H9 (cell line): ENCODE data around the gene ANGEL2. TPM values are rescaled to one million over a fixed set of nuclear protein-coding genes. Genes with fewer than 3 reads are reported as not detected.

ENCODE experiments used
- DNase-seq: peaks from one replicate; pipeline ENCODE4 v3.0.0-alpha.2; 2017
- H2AFZ ChIP-seq: one replicate; pipeline ENCODE4 v1.6.1; 2013; ENCODE audit warnings: mild to moderate bottlenecking, low read length, control low read depth, moderate library complexity
- H2AK5ac ChIP-seq: 2 replicates; pipeline ENCODE4 v1.6.1; 2013; ENCODE audit warnings: low read length, control low read depth, mixed read lengths; ENCODE audit not compliant: insufficient read length
- H2BK120ac ChIP-seq: one replicate; pipeline ENCODE4 v1.6.1; 2013; ENCODE audit warnings: low read depth, mild to moderate bottlenecking, low read length, control low read depth, inconsistent platforms; ENCODE audit not compliant: poor library complexity, severe bottlenecking
- H2BK12ac ChIP-seq: 2 replicates; pipeline ENCODE4 v1.6.1; 2013; ENCODE audit warnings: low read length, control low read depth, mixed read lengths, low read depth; ENCODE audit not compliant: insufficient read length
- H2BK15ac ChIP-seq: 2 replicates; pipeline ENCODE4 v1.6.1; 2013; ENCODE audit warnings: low read depth, low read length, control low read depth
- H2BK20ac ChIP-seq: one replicate; pipeline ENCODE4 v1.6.1; 2013; ENCODE audit warnings: low read depth, mild to moderate bottlenecking, low read length, control low read depth, inconsistent platforms; ENCODE audit not compliant: poor library complexity, severe bottlenecking
- H2BK5ac ChIP-seq: 2 replicates; pipeline ENCODE4 v1.6.1; 2013; ENCODE audit warnings: low read length, control low read depth, mixed read lengths; ENCODE audit not compliant: insufficient read length
- H3K14ac ChIP-seq: 2 replicates; pipeline ENCODE4 v1.6.1; 2013; ENCODE audit warnings: low read length, control low read depth; ENCODE audit not compliant: insufficient read depth
- H3K18ac ChIP-seq: 2 replicates; pipeline ENCODE4 v1.6.1; 2013; ENCODE audit warnings: low read depth, mild to moderate bottlenecking, mixed read lengths, low read length, control low read depth; ENCODE audit not compliant: insufficient read length
- H3K23ac ChIP-seq: 2 replicates; pipeline ENCODE4 v1.6.1; 2013; ENCODE audit warnings: low read length, control low read depth, mixed read lengths, low read depth; ENCODE audit not compliant: insufficient read length
- H3K23me2 ChIP-seq: 2 replicates; pipeline ENCODE4 v1.6.1; 2013; ENCODE audit warnings: low read depth, mild to moderate bottlenecking, mixed read lengths, low read length, control low read depth; ENCODE audit not compliant: insufficient read length, poor library complexity, severe bottlenecking
- H3K27ac ChIP-seq: 2 replicates; pipeline ENCODE4 v1.5.1; 2013; ENCODE audit warnings: low read length, control low read depth, mixed read lengths, low read depth; ENCODE audit not compliant: insufficient read length
- H3K27me3 ChIP-seq: 2 replicates; pipeline ENCODE4 v1.6.1; 2013; ENCODE audit warnings: low read length, control low read depth, inconsistent platforms; ENCODE audit not compliant: insufficient read depth
- H3K4ac ChIP-seq: 2 replicates; pipeline ENCODE4 v1.6.1; 2013; ENCODE audit warnings: low read depth, mild to moderate bottlenecking, control low read depth, inconsistent platforms, low read length, moderate library complexity
- H3K4me1 ChIP-seq: 2 replicates; pipeline ENCODE4 v1.6.1; 2013; ENCODE audit warnings: low read length, control low read depth, inconsistent platforms; ENCODE audit not compliant: insufficient read depth
- H3K4me2 ChIP-seq: 2 replicates; pipeline ENCODE4 v1.6.1; 2013; ENCODE audit warnings: low read length, control low read depth, mixed read lengths; ENCODE audit not compliant: insufficient read length, insufficient read depth
- H3K56ac ChIP-seq: 2 replicates; pipeline ENCODE4 v1.6.1; 2013; ENCODE audit warnings: low read depth, mild to moderate bottlenecking, mixed read lengths, low read length, control low read depth; ENCODE audit not compliant: insufficient read length
- H3K79me1 ChIP-seq: 2 replicates; pipeline ENCODE4 v1.6.1; 2013; ENCODE audit warnings: low read depth, mild to moderate bottlenecking, moderate library complexity, low read length, control low read depth, inconsistent platforms; ENCODE audit not compliant: insufficient read depth, poor library complexity, severe bottlenecking
- H3K79me2 ChIP-seq: 2 replicates; pipeline ENCODE4 v1.6.1; 2013; ENCODE audit warnings: low read length, control low read depth, inconsistent platforms; ENCODE audit not compliant: insufficient read depth
- H3K9ac ChIP-seq: 2 replicates; pipeline ENCODE4 v1.6.1; 2013; ENCODE audit warnings: low read length, control low read depth, mixed read lengths; ENCODE audit not compliant: insufficient read length; ENCODE audit errors: extremely low read depth
- H3K9me3 ChIP-seq: one replicate; pipeline ENCODE4 v1.6.1; 2013; ENCODE audit warnings: low read depth, low read length, inconsistent platforms; ENCODE audit not compliant: control insufficient read depth
- H3T11ph ChIP-seq: one replicate; pipeline ENCODE4 v1.6.1; 2013; ENCODE audit warnings: mild to moderate bottlenecking, low read length, control low read depth, inconsistent platforms
- H4K20me1 ChIP-seq: one replicate; pipeline ENCODE4 v1.6.1; 2013; ENCODE audit not compliant: control insufficient read depth, insufficient read length, insufficient read depth
- H4K5ac ChIP-seq: 2 replicates; pipeline ENCODE4 v1.6.1; 2013; ENCODE audit warnings: low read depth, mild to moderate bottlenecking, mixed read lengths, low read length, control low read depth; ENCODE audit not compliant: insufficient read length
- H4K8ac ChIP-seq: replicated peaks from 2 replicates; pipeline ENCODE4 v1.6.1; 2013; ENCODE audit warnings: low read length, control low read depth, mixed read lengths, low read depth; ENCODE audit not compliant: insufficient read length
- H4K91ac ChIP-seq: 2 replicates; pipeline ENCODE4 v1.6.1; 2013; ENCODE audit warnings: low read depth, mild to moderate bottlenecking, moderate library complexity, mixed read lengths, low read length, control low read depth; ENCODE audit not compliant: insufficient read length
- H3K27ac Mint-ChIP-seq, 3 experiments: 2 replicates in 2 of 3; 3 replicates in 1 of 3; pipeline ENCODE4 v1.8.0; 2020 to 2021; ENCODE audit warnings: mixed read lengths in 3 of 3, mild to moderate bottlenecking in 1 of 3, moderate library complexity in 1 of 3
- H3K27me3 Mint-ChIP-seq: 2 replicates; pipeline ENCODE4 v1.8.0; 2021; ENCODE audit warnings: low read depth, mild to moderate bottlenecking, moderate library complexity, mixed read lengths
- H3K36me3 Mint-ChIP-seq, 3 experiments: 2 replicates in 2 of 3; 3 replicates in 1 of 3; pipeline ENCODE4 v1.8.0; 2020 to 2021; ENCODE audit warnings: low read depth in 3 of 3, mixed read lengths in 3 of 3; ENCODE audit not compliant: insufficient read depth in 1 of 3
- H3K4me1 Mint-ChIP-seq, 2 experiments: 2 replicates each; pipeline ENCODE4 v1.8.0; 2020; ENCODE audit warnings: mixed read lengths in 2 of 2
- H3K4me3 Mint-ChIP-seq, 2 experiments: 2 replicates in 1 of 2; 3 replicates in 1 of 2; pipeline ENCODE4 v1.8.0; 2020 to 2021; ENCODE audit warnings: mild to moderate bottlenecking in 2 of 2, mixed read lengths in 2 of 2, moderate library complexity in 1 of 2
- H3K9me3 Mint-ChIP-seq, 2 experiments: 2 replicates in 1 of 2; 3 replicates in 1 of 2; pipeline ENCODE4 v1.8.0; 2020; ENCODE audit warnings: mild to moderate bottlenecking in 2 of 2, mixed read lengths in 2 of 2, moderate library complexity in 1 of 2
- WGBS: extraction: QIAGEN DNeasy Blood & Tissue Kit; methylation state at CpG from one replicate; pipeline ENCODE4 v1.1.7; 2013; ENCODE audit warnings: missing lambda C conversion rate, low lambda C conversion rate, mixed read lengths; ENCODE audit not compliant: insufficient read length; ENCODE audit errors: extremely low coverage; 5-methylcytosine and 5-hydroxymethylcytosine counted together
- total RNA-seq: library from RNA; stranded (reverse); gene quantifications from 2 replicates; pipeline ENCODE4 v1.2.1, GENCODE V29; 2021
- TF ChIP-seq, protein P1 (sequence below): fragments of 200-600 bp; sonication (generic); conservative IDR thresholded peaks from 3 replicates; pipeline ENCODE4 v1.8.0; 2021; ENCODE audit warnings: antibody characterized with exemption, mild to moderate bottlenecking

ANGEL2 gene
- total RNA-seq, 1 experiment from 2014 or later = 47.8 TPM

DNA sequence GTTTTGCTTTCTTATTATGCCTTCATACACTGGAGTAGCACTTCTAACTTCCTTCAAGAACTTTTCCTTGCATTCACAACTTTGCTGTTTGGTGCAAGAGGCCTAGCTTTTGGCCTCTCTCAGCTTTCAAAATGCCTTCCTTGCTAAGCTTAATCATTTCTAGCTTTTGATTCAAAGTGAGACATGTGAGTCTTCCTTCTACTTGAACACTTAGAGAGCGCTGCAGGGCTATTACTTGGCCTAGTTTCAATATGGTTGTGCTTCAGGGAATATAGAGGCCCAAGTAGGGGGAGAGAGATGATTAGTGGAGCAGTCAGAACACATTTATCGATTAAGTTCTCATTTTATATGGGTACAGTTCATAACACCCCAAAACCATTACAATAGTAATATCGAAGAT, 12.4 kb downstream of the ANGEL2 start:
- Histone ChIP-seq H4K8ac (no peak overlapping the region), H4K20me1 (no peaks in the 10 kb centered on the region), H3K4me1 (no peaks in the 10 kb centered on the region), H3K4me2 (no peak overlapping the region), H3K9me3 (no peaks in the 10 kb centered on the region), H4K91ac (no peak overlapping the region), H2BK20ac (no peak overlapping the region), H3K27ac (no peak overlapping the region), H3K9ac (no peak overlapping the region), H3K4ac (no peak overlapping the region), H2BK12ac (no peak overlapping the region), H2BK15ac (no peak overlapping the region), H3K56ac (no peak overlapping the region), H3K79me2 (no peaks in the 10 kb centered on the region), H3K27me3 (no peaks in the 10 kb centered on the region), H3K79me1 (no peaks in the 10 kb centered on the region), H2BK120ac (no peak overlapping the region), H3K18ac (no peak overlapping the region), H3K23me2 (no peaks in the 10 kb centered on the region), H2AFZ (no peak overlapping the region), H2BK5ac (no peak overlapping the region), H4K5ac (no peak overlapping the region), H3K23ac (no peak overlapping the region), H3K14ac (no peak overlapping the region), H3T11ph (no peak overlapping the region), H2AK5ac (no peak overlapping the region)
- TF ChIP-seq, protein P1, sequence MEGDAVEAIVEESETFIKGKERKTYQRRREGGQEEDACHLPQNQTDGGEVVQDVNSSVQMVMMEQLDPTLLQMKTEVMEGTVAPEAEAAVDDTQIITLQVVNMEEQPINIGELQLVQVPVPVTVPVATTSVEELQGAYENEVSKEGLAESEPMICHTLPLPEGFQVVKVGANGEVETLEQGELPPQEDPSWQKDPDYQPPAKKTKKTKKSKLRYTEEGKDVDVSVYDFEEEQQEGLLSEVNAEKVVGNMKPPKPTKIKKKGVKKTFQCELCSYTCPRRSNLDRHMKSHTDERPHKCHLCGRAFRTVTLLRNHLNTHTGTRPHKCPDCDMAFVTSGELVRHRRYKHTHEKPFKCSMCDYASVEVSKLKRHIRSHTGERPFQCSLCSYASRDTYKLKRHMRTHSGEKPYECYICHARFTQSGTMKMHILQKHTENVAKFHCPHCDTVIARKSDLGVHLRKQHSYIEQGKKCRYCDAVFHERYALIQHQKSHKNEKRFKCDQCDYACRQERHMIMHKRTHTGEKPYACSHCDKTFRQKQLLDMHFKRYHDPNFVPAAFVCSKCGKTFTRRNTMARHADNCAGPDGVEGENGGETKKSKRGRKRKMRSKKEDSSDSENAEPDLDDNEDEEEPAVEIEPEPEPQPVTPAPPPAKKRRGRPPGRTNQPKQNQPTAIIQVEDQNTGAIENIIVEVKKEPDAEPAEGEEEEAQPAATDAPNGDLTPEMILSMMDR = no peak
- DNase-seq = no peak
- H3K27ac Mint-ChIP-seq = no peak overlapping the region
- no CpG with 5 or more reads among the region's 3 CpGs for WGBS
- H3K9me3 Mint-ChIP-seq = no peaks in the 10 kb centered on the region
- no peak overlapping the region for H3K4me3 Mint-ChIP-seq
- H3K36me3 Mint-ChIP-seq = peaks cover 19 to 68% (median 52%) of the 10 kb centered on the region in 3 experiments; a peak in 6 of 7 replicates
- peaks cover 5 to 6% of the 10 kb centered on the region in 2 experiments; a peak in 3 of 4 replicates for H3K4me1 Mint-ChIP-seq
- no peaks in the 10 kb centered on the region for H3K27me3 Mint-ChIP-seq
